Measurements from ENCODE around the gene LIX1. TPM values are rescaled to one million over a fixed set of nuclear protein-coding genes. Genes with fewer than 3 reads are reported as not detected.
A peak's percentile ranks its signal among the peaks of the same experiment; 100 is the strongest.
"Not testable (repeated sequence)": the region's sequence is repeated elsewhere in the genome, so short reads cannot be mapped to it uniquely, and the experiment has no call there.

LIX1 gene
- not detected for total RNA-seq

DNA sequence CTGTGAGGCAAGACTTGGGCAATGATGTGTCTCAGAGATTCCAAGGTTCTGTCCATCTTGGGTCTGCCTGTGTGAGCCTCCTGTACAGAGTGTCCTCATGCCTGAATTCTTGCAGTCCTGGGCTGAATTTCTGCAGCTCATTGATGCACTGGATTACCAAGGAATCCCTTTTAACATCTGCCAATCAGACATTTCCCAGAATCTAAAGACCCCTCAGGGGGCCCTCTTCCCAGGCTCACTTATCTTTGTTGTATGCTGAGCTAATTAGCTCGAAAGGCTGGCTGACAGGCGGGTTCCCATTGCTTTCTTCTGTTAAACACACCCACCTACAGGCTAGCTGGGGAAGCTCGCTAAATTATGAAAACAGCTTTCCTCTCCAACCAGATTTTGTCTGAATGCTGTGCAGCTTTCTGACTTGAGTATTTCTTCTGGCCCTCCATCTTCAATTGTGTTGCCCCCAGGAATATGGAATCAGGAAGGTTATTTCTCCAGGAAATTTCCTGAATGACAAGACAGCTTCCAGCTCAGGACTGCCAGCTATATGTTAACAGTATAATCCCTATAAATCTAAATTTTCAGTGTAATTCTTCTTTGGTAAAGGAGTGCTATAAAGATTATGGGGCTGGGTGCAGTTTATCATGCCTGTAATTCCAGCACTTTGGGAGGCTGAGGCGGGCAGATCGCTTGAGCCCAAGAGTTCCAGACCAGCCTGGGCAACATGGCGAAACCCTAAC, at the start of gene LIX1:
TSS of gene LIX1 (minus strand) at position 91 of the 734 bp plus-strand sequence. CDS start at position 56, 35 bp downstream.
- ATAC-seq (peak; percentile 70), DNase-seq (ENCODE audit: low spot score) (no peak)

DNA sequence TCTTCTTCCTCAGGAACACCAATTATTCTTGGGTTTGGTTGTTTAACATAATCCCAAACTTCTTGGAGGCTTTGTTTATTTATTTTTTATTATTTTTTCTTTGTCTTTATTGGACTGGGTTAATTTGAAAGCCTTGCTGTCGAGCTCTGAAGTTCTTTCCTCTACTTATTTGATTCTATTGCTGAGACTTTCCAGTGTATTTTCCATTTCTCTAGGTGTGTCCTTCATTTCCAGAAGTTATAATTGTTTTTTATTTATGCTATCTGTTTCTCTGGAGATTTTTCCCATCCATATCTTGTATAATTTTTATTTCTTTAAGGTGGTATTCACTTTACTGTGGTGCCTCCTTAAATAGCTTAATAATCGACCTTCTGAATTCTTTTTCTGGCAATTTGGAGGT, 49.5 kb upstream of the LIX1 start:
- no peak for DNase-seq (ENCODE audit: low spot score)
- ATAC-seq: no peak

DNA sequence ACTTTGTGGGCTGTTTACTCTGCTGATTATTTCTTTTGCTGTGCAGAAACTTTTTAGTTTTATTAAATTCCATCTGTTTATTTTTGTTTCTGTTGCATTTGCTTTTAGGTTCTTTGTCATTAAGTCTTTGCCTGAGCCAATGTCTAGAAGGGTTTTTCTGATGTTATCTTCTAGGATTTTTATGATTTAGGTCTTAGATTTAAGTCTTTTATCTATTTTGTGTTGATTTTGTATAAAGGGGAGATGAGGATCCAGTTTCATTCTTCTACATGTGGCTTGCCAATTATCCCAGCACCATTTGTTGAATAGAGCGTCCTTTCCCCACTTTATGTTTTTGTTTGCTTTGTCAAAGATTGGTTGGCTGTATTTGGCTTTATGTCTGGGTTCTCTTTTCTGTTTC, 47.1 kb upstream of the LIX1 start:
- not testable (repeated sequence) for DNase-seq (ENCODE audit: low spot score); ATAC-seq

DNA sequence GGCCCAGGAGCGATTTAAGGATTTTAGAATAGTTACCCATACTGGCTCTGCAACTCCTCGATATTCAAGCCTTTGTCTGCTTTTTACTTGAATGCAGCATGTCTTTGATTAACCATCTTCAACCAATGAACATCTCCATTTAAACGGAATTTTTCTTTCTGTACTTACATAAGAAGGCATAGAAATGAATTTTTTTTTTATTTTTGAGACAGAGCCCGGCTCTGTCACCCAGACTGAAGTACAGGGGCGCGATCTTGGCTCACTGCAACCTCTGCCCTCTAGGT, 41.5 kb upstream of the LIX1 start:
- no peak for ATAC-seq
- no peak for DNase-seq (ENCODE audit: low spot score)

DNA sequence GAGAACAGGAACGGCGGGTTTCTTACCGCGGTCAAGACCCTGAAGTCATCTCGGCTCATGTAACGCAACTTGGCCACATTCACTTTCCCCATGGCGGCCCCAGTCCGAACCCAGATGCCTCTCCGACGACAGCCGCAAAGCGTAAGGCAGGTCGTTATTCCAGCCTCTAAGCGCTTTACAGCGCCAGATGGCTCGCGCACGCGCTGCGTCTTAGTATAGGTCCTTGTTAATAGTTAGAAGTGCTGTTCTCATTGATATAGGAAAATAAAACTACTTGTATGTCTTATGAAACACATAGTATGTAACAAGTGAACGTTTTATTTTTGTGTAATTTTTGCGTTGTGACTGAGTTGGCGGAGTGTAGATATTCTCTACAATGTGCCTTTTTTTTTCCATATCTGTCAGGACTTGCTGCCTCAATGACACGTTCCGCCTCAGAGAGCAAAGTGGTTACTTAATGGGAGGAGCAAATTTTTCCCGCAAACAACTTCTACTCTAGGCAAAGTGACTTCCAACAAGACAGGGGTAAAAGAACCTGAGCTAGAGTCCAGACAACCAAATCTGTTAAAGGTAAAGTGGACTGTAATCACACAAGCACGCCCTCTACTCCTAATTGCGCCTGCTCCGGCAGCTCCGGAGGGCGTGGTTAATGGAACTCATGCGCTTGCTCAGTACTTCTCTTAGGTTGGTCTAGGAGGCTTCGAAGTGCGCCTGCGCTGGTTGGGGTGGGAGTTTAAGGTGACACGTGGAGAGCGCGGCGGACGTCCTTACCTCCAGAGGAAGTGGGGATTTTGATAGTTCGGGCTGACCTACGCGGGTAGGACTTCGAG, 40.9 kb upstream of the LIX1 start, which contains the start of gene RIOK2:
TSS of gene RIOK2 (minus strand) at position 148 of the 830 bp plus-strand sequence. CDS start at position 92, 56 bp downstream.
- peak; percentile 92 for ATAC-seq
- DNase-seq (ENCODE audit: low spot score): peak; percentile 95

DNA sequence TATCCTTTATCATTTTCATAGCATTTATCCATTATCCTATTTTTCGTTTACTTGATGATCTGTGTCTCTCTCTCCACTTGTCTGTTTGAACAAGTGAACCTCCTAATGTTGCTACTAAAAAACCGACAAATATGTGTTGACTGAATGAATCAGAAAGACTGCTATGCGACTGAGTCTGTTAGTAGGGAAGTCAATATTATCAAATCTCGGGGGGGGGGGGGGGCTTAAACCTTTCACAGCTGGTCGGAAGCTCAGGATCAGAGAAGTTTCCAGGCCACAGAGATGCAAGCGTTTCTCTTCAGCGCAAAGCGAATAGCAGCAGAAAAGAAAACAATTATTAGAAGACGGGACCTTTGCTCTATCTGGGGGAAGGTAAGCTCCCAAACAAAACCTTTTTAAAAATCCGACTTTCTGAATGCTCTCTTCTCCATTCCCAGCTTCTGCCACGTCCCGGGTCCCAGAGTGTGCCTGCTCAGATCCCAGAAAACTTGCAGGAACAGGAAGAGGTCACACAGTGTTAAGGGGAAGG, 40.2 kb upstream of the LIX1 start:
- DNase-seq (ENCODE audit: low spot score) (no peak), ATAC-seq (peak; percentile 53)

DNA sequence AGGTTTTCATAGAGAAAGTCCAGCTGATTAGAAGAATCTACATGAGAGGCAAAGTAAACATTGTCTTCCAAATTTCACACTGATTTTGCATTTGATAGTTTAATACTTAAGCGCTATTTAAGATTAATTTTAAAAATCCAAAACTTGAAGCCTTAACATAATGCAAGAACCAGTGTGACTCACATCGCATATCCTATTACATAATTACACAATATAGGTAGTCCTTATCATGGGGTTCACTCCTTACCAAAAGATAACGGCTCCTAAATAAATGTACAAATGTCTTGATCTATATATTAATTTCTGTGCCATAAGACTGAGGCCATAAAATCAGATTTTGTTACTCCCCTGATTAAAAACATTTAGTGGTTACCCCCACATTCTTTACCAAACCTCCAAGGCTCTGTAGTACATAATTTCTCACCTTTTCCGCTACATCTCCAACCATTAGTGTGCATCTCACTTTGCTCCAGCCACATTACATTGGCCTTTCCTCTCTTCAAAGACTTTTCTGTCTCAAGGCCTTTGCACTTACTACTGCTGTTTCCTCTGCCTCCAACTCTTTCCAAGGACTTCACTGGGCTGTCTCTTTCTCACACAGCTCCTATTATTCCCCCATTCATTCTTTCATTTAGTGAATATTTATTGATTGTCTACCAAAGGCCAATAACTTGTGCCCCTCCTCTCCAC, 39.6 kb upstream of the LIX1 start:
- no peak for ATAC-seq
- no peak for DNase-seq (ENCODE audit: low spot score)

DNA sequence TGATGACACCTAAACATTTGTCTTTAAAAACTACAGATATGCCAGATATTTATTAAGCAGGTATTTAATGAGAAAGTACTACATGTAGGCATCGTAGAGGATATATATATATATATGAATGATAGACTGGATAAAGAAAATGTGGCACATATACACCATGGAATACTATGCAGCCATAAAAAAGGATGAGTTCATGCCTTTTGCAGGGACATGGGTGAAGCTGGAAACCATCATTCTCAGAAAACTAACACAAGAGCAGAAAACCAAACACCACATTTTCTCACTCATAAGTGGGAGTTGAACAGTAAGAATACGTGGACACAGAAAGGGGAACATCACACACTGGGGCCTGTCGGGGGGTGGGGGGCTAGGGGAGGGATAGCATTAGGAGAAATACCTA, 37.0 kb upstream of the LIX1 start:
- not testable (repeated sequence) for DNase-seq (ENCODE audit: low spot score); ATAC-seq

DNA sequence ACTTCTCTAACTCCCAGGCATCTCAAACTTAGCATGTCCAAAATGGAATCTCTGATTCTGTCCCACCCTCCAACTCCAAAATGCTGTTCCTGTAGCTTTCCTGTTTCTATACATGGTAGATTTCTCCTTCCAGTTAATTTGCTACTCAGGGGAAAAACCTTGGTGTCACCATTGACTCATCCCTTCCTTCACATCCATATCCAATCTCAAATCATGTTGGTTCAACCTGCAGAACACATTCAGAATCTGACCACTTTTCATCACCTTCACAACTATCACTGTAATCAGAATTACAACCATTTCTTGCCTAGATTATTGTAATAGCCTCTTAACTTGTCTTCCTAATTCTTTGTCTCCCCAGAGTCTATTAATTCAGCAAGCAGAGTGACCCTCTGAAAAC, 29.8 kb upstream of the LIX1 start:
- ATAC-seq (no peak), DNase-seq (ENCODE audit: low spot score) (no peak)

DNA sequence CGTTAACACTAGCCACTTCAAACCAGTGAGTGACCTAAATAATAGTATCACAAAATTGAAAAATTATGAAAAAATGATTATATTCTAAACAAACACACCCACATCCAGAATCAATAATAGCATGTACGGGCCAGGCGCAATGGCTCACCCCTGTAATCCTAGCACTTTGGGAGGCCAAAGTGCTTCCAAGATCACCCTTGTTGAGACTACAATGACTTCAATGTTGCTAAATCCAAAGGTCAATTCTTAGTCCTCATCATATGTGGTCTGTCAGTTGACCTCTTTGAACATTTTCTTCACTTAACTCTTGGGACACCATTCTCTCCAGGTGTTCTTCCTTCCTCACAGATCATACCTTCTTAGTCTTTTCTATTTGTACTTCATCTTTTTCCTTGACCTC, 29.3 kb upstream of the LIX1 start:
- ATAC-seq: no peak

DNA sequence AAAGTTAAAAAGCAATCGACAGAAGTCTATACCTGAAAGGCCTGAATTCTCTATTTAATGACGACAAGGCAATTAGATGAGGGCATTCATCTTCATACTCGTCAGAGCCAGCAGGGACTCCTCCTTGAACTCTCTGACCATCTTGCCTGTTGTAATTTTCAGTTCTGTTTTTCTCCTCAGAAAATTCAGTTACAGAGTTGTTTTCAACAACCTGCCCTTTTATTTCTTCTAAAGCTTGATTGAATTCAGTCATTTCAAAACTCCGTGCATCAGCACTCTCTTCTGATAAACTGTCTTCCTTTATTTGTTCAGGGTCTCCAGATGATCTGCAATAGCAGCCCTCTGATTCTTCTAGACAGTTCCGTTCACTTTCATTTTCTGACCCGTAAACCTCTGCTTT, 25.0 kb upstream of the LIX1 start:
- no peak for ATAC-seq
- no peak for DNase-seq (ENCODE audit: low spot score)

More for the DNA sequence above, 29.3 kb upstream of the LIX1 start:
- DNase-seq (ENCODE audit: low spot score): no peak

DNA sequence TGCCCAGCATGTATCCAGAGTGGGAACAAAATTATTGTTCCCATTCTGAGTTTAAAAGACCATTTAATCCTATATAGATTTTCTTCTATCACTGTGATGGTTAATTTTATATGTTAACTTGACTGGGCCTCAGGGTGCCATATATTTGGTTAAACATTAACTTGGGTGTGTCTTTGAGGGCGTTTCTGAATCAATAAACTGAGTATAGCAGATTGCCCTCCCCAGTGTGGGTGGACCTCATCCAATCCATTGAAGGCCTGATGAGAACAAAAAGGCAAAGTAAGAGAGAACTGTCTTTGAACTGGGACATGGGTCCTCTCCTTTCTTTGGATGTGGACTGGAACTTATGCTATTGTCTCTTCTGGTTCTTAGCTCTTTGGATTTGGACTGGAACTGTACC, 23.3 kb upstream of the LIX1 start:
- DNase-seq (ENCODE audit: low spot score) (no peak), ATAC-seq (peak; percentile 43)

DNA sequence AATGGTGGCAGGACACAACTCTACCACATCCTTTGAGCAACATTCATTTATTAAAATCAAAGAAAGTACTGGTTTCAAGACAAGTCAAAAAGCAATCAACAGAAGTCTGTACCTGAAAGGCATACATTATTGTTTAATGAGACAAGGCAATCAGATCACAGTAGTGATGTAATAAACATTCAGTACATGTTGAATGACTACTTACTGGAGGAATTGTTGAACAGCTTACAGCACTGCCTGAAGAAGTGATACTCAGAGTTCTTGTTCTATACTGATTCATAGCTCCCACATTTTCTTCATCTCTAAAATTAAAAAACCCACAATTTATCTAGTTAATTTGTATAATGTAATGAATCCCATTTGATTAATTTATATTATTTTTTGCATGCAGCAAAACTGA, 22.4 kb upstream of the LIX1 start:
- DNase-seq (ENCODE audit: low spot score): no peak

DNA sequence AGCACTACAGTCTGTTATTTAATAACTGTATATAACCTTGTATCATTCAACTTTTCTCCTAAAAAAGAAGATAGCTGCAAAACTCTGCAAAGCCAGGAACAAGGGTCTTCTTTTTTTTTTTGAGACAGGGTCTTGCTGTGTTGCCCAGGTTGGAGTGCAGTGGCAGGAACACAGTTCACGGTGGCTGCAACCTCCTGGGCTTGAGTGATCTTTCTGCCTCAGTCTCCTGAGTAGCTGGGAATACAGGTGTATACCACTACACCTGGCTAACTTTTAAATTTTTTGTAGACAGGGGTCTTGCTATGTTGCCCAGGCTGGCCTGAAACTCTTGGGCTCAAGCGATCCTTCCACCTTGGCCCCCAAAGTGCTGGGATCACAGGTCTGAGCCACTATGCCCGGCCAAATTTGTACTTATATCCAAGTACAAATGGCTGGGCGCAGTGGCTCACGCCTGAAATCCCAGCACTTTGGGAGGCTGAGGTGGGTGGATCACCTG, 21.4 kb upstream of the LIX1 start:
- no peak for DNase-seq (ENCODE audit: low spot score)
- no peak for ATAC-seq

More for the DNA sequence above, 22.4 kb upstream of the LIX1 start:
- ATAC-seq: no peak

DNA sequence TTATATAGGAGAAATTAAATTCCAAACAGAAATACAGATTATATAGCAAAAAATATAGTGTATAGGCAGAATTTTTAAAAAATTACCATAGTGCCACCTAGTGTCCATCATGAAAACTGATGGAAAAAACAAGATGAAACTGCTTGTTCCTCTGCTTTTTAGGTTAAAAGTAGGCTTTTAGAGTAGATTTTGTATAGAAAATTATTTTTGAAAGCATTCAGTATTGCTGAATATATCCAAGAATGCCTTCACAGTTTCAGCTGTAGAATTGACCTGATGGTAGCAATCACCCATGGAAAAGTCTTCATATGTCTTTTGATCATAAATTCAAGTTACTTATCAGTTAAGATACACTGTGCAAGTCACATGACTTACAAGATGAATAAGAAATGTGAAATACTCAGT, 21.0 kb upstream of the LIX1 start:
- no peak for DNase-seq (ENCODE audit: low spot score)
- peak; percentile 47 for ATAC-seq

DNA sequence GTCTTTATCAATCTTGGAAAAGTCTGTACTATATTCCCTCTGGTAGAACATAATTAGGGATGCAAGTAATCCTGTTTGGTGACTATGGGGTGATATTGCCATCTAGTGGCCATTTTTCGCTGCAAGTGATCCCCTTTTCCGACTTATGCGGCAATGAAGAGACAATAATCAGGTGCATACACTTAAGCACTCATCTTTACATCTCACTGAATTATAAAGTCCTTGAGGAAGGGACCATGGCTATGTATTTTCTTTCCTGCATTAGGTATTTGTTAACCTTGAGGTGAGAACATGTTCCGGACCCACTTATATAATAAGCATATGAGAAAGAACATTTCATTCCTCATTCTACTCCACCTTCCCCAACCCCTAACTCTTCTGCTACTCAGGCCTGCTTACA, 19.6 kb upstream of the LIX1 start:
- ATAC-seq (peak; percentile 92), DNase-seq (ENCODE audit: low spot score) (no peak)

DNA sequence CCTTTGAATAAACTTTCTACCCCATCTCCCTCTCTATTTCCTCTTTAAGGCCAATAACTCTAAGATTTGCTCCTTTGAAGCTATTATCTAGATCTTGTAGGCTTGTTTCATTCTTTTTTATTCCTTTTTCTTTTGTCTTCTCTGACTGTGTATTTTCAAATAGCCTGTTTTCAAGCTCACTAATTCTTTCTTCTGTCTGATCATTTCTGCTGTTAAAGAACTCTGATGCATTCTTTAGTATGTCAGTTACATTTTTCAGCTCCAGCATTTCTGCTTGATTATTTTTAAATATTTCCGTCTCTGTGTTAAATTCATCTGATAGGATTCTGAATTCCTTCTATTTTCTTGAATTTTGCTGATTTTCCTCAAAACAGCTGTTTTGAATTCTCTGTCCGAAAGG, 15.3 kb upstream of the LIX1 start:
- no peak for ATAC-seq
- no peak for DNase-seq (ENCODE audit: low spot score)

DNA sequence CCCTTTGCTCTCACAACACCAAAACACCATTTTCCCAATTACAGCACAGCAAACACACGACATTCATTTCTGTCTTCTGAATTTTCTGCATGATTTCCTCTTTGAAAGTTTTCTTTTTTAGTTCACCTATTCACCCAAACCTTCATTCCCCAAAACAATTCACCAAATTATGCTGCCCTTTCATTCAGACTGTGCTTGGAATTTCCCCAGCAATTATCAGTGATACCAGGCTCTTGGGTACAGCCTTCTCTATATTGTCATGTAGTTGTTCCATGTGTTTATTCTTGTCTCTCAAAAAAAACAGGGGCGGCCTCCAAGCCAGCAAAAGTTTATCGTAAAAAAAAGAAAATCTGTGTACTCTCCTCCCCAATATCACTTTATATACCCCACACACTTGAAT, 9.0 kb upstream of the LIX1 start:
- ATAC-seq (no peak), DNase-seq (ENCODE audit: low spot score) (no peak)

DNA sequence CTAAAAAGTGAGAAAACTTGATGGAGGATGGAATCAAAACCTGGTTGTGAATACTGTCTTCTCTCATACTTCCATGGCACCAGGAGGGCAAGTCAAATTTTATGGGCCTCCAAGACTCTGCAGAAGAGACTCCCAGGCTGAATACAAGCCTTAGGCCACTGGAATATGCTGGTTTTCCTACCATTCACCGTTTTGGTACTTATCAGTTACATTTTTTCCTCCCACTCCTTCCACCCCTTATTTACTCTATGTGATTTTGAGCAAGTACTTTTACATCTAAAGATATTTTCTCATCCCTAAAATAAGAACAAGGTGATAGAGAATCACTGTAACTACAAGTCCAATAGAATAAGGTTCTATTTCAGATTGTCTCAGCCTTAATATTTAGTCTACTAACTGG, 8.0 kb upstream of the LIX1 start:
- DNase-seq (ENCODE audit: low spot score) (no peak), ATAC-seq (no peak)

DNA sequence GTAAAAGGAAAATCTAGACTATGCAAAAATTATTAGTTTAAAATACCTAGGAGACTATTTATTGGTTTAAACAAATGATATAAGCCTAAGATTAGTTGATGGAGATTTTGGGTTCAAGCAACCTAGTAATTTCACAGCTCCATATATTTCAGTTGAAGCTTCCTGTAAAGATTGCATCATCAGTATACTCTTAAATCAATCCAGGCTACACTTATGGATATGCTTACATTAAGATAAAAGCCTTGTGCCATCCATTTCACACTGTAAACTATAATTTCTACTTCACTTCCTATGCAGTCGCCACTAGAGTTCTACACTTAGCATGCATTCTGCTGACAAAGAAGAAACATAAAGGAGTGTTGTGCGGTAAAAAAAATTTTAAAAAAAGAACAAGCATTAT, 7.3 kb upstream of the LIX1 start:
- ATAC-seq (no peak), DNase-seq (ENCODE audit: low spot score) (no peak)

DNA sequence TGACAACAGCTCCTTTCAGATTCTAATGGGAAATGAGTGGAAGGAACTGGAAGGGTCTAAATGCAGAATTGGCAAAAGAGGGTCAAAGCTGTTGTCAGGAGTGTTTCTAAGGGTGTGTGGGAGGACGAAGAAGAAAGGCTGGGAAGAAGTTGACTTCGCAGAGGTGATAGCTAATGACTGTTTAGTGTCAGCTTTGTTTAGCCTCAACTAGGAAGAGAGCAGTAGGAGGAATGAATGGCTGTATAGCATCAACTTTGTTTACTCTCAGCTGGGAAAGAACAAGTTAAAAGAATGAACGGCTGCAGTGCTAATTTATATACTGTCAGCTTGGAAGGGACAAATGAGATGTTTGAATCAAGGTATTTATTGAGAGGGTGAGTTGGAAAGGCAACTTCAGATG, 5.9 kb upstream of the LIX1 start:
- DNase-seq (ENCODE audit: low spot score) (no peak), ATAC-seq (no peak)
